Right lobe of liver (tissue), 6 donors: ENCODE data around the gene IL19. TPM values are rescaled to one million over a fixed set of nuclear protein-coding genes. Genes with fewer than 3 reads are reported as not detected.
A peak's percentile ranks its signal among the peaks of the same experiment; 100 is the strongest.
"Not testable (repeated sequence)": the region's sequence is repeated elsewhere in the genome, so short reads cannot be mapped to it uniquely, and the experiment has no call there.

ENCODE experiments used
- ATAC-seq, 4 donors: fragments of 200-7000 bp; cut with Tn5 transposase; one replicate each; pipeline ENCODE4 v1.9.1; 2020; ENCODE audit warnings: mild to moderate bottlenecking in 4 of 4, moderate library complexity in 4 of 4
- DNase-seq, 3 donors: peaks; one replicate each; pipeline ENCODE4 v3.0.0-alpha.2; 2020
- H3K27ac ChIP-seq, 3 donors: fragments of 200-600 bp; one replicate each; pipeline ENCODE4 v1.8.0; 2022
- H3K27me3 ChIP-seq, 2 donors: fragments of 200-600 bp; one replicate each; pipeline ENCODE4 v1.8.0; 2022
- H3K36me3 ChIP-seq, 4 donors: fragments of 200-600 bp; sonication (generic) in 1 of 4; one replicate each; pipeline versions ENCODE4 v1.5.1 to v1.8.0; 2017 to 2022; ENCODE audit warnings: control low read depth in 1 of 4
- H3K4me1 ChIP-seq, 4 donors: fragments of 200-600 bp; sonication (generic) in 1 of 4; one replicate each; pipeline versions ENCODE4 v1.5.1 to v1.8.0; 2017 to 2022; ENCODE audit warnings: control low read depth in 1 of 4
- H3K4me3 ChIP-seq, 3 donors: fragments of 200-600 bp; one replicate each; pipeline ENCODE4 v1.8.0; 2022
- H3K9me3 ChIP-seq, 4 donors: fragments of 200-600 bp; sonication (generic) in 1 of 4; one replicate each; pipeline versions ENCODE4 v1.5.1 to v1.8.0; 2017 to 2022; ENCODE audit warnings: control low read depth in 1 of 4
- CTCF ChIP-seq, 4 donors: fragments of 200-600 bp in 3 of 4; fragments of 450-650 bp in 1 of 4; IDR thresholded peaks; one replicate each; pipeline versions ENCODE4 v1.5.1 to v1.8.0; 2016 to 2022; ENCODE audit warnings: antibody characterized with exemption in 4 of 4, mild to moderate bottlenecking in 2 of 4
- POLR2A ChIP-seq: fragments of 450-650 bp; IDR thresholded peaks from one replicate; pipeline ENCODE4 v1.6.1; 2017; ENCODE audit warnings: antibody characterized with exemption, mild to moderate bottlenecking
- WGBS: methylation state at CpG from one replicate; pipeline ENCODE4 v1.1.6; 2018; ENCODE audit warnings: low coverage, low lambda C conversion rate; ENCODE audit not compliant: insufficient coverage; ENCODE audit errors: missing lambda C conversion rate; 5-methylcytosine and 5-hydroxymethylcytosine counted together
- intact Hi-C, 2 donors: fragments of 100-400 bp; cut with DNase I; formaldehyde crosslinking; loops; one replicate each; pipeline versions ENCODE4 v1.11.2 to v1.14.1; 2022
- total RNA-seq, 6 experiments: library from RNA; depleted of rRNA in 2 of 6; stranded (reverse); fragments of >200 nt in 2 of 6; fragmentation: NEBNext Ultra II Directional in 3 of 6; extraction: Animal tissue kit (Norgen Biotek cat#: 25700) in 3 of 6; gene quantifications; one replicate each; pipeline versions ENCODE4 v1.1.0 to v1.2.4, GENCODE V29; 2016 to 2023
- donor health status: DM: no; HTN: yes; CAD: no.
- donor health status: DM: no; HTN: no; CAD: no.
- donor health status: DM: no; HTN: no; CAD: no.
- donor health status: DM: no; HTN: yes; CAD: no.
- donor health status: DM: no; HTN: yes; CAD: no.

The IL19 gene
- total RNA-seq, 6 experiments from 2014 or later: not detected

DNA sequence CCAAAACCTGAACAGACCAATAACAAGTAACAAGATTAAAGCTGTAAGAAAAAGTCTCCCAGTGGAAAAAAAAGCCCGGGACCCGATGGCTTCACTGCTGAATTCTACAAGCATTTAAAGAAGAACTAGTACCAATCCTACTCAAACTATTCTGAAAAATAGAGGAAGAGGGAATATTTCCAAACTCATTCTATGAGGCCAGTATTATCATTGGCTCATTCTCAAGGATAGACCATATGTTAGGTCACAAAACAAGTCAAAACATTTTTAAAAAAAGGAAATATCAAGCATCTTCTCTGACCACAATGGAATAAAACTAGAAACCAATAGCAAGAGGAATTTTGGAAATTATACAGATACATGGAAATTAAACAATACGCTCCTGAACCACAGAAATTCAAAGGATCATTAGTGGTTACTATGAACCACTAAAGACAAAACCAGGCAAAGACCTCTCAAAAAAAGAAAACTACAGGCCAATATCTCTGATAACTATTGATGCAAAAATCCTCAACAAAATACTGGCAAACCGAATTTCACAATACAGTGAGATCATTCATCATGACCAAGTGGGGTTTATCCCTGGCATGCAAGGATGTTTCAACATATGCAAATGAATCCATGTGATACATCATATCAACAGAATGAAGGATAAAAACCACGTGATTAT lies 80.9 kb downstream of the IL19 start:
- no peaks in the 10 kb centered on the region for H3K4me1 ChIP-seq
- ATAC-seq (no peak), DNase-seq (no peak)
- no peak overlapping the region for H3K27ac ChIP-seq
- no peaks in the 10 kb centered on the region for H3K36me3 ChIP-seq
- intact Hi-C loops: no loop called here
- 59% methylated on average over 5 of the region's 5 CpGs for WGBS
- TF ChIP-seq CTCF (IDR thresholded peaks at IDR 0.05) (no peak), POLR2A (no peak)
- no peak overlapping the region for H3K4me3 ChIP-seq
- no peaks in the 10 kb centered on the region for H3K27me3 ChIP-seq
- H3K9me3 ChIP-seq: no peaks in the 10 kb centered on the region

DNA sequence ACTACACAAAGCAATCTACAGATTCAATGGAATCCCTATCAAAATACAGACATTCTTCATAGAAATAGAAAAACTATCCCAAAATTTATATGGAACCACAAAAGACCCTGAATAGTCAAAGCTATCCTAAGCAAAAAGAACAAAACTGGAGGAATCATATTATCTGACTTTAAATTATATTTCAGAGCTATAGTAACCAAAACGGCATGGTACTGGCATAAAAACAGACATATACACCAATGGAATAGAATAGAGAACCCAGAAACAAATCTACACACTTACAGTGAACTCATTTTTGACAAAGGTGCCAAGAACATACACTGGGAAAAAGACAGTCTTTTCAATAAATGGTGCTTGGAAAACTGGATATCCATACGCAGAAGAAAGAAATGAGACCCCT lies 82.1 kb downstream of the IL19 start:
- H3K27ac ChIP-seq, DNase-seq, H3K27me3 ChIP-seq, intact Hi-C loops, H3K36me3 ChIP-seq, ATAC-seq, H3K4me3 ChIP-seq, H3K4me1 ChIP-seq, H3K9me3 ChIP-seq: not testable (repeated sequence)
- WGBS: 92% methylated on average over 2 of the region's 2 CpGs

GRCh38 chr1:206853696-206854095 lies 83.1 kb downstream of the IL19 start:
- H3K4me1 ChIP-seq, intact Hi-C loops, ATAC-seq, H3K27ac ChIP-seq, H3K4me3 ChIP-seq, H3K9me3 ChIP-seq, H3K36me3 ChIP-seq, H3K27me3 ChIP-seq, DNase-seq: not testable (repeated sequence)

DNA sequence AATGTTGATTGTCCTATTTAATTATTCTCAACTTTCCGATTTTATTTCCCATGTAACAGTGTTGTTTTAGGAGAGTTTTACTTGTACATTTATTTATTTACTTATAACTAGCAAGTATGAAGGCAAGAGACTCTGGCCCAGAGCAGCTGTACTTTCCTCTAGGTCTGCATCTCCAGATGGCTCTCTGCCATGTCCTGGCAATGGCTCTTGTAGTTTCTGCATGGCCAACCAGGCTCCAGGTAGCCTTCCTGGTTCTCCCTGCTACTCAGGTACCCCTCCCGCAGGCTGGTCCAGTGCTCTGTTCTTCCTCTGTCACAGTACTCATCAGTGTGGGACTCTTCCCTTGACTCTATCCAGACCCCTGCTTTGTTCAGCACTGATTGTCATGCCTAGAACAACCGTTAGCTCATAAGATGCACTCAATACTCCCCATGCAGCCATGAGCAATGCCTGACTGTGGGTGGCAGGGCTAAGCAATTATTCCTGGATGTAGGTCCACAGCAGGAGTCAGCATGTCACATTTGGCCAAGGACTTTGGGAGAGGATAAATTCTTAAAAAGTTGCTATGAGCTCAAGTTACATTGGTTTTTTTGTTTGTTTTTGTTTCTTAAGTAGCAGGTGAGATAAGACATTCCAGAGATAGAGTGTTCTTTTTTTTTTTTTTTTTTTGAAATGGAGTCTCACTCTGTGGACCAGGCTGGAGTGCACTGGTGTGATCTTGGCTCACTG lies 84.0 kb downstream of the IL19 start:
- TF ChIP-seq CTCF (IDR thresholded peaks at IDR 0.05): no peak
- TF ChIP-seq POLR2A: no peak
- H3K4me3 ChIP-seq: no peak overlapping the region
- no peak overlapping the region for H3K27ac ChIP-seq
- WGBS: 61% methylated on average over 3 of the region's 3 CpGs
- intact Hi-C loops: no loop called here
- no peaks in the 10 kb centered on the region for H3K27me3 ChIP-seq
- no peak for DNase-seq
- no peaks in the 10 kb centered on the region for H3K36me3 ChIP-seq
- no peaks in the 10 kb centered on the region for H3K4me1 ChIP-seq
- H3K9me3 ChIP-seq: no peaks in the 10 kb centered on the region
- peak in 1 of 4 donors; percentile 19 for ATAC-seq

GRCh38 chr1:206855859-206856258 lies 85.3 kb downstream of the IL19 start:
- intact Hi-C loops: no loop called here
- TF ChIP-seq POLR2A (no peak), CTCF (IDR thresholded peaks at IDR 0.05) (no peak)

More at GRCh38 chr1:206855859-206856258, 85.3 kb downstream of the IL19 start:
- WGBS: 65% methylated on average over 2 of the region's 2 CpGs
- Histone ChIP-seq H3K36me3 (no peaks in the 10 kb centered on the region), H3K27me3 (no peaks in the 10 kb centered on the region), H3K9me3 (no peaks in the 10 kb centered on the region), H3K4me1 (no peaks in the 10 kb centered on the region), H3K4me3 (no peak overlapping the region), H3K27ac (no peak overlapping the region)
- ATAC-seq: no peak
- DNase-seq: no peak
